ENCODE results near the gene BMP2K. TPM values are rescaled to one million over a fixed set of nuclear protein-coding genes. Genes with fewer than 3 reads are reported as not detected.
A peak's percentile ranks its signal among the peaks of the same experiment; 100 is the strongest.

BMP2K gene
- total RNA-seq, 1 donor from 2014 or later = 33.3 TPM

DNA sequence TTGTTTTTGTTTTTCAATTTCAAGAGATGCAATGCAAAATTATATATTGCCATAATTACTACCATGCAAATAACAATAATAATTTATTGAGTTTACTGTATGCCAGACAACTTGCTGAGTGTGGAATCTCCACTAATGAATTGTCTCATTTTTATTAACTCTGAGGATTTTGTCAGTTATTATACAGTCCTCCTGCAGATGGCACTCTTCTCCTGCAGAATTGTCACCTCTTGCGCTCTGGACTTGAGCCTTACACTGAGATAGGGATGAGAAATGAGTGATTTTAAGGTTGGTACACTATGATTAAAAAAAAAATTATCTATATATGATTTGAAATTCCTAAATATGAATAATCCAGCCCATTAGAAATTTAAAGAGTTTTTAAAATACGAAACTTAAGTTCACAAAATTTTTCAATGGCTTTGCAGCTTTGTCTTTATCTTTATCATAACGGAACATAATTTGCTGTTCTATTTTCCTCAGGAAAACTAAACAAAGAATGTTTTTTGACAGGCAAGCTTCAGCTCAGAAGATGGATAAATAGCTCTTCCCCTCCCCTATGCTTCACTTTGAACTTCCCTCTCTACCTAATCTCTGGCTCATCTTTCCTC, 175.8 kb downstream of the BMP2K start:
- Mint-ChIP-seq H3K36me3 (ENCODE audit: low read depth, unreplicated experiment) (no peaks in the 10 kb centered on the region), H3K27me3 (ENCODE audit: low read depth, unreplicated experiment) (peaks cover 9% of the 10 kb centered on the region), H3K4me3 (ENCODE audit: unreplicated experiment) (no peak overlapping the region), H3K9me3 (ENCODE audit: unreplicated experiment) (no peaks in the 10 kb centered on the region), H3K27ac (ENCODE audit: unreplicated experiment) (no peak overlapping the region), H3K4me1 (ENCODE audit: low read depth, unreplicated experiment) (no peaks in the 10 kb centered on the region)
- Histone ChIP-seq H3K27ac (ENCODE audit: low read depth, low read length) (no peak overlapping the region), H3K36me3 (ENCODE audit: insufficient read depth, low read length) (no peaks in the 10 kb centered on the region), H3K4me3 (ENCODE audit: insufficient read depth, low read depth, low read length) (no peak overlapping the region), H3K27me3 (ENCODE audit: insufficient read depth, low read length) (no peaks in the 10 kb centered on the region), H3K9me3 (ENCODE audit: insufficient read depth, low read depth, low read length) (no peaks in the 10 kb centered on the region), H3K4me2 (ENCODE audit: low read length) (no peak overlapping the region), H3K4me1 (ENCODE audit: insufficient read depth, low read length) (no peaks in the 10 kb centered on the region), H2AFZ (ENCODE audit: low read depth, low read length) (no peak overlapping the region), H4K20me1 (ENCODE audit: insufficient read depth, low read length) (no peaks in the 10 kb centered on the region), H3K9ac (ENCODE audit: low read length) (no peak overlapping the region), H3K79me2 (ENCODE audit: insufficient read depth, low read length) (no peaks in the 10 kb centered on the region)
- no peak for FAIRE-seq
- DNase-seq (ENCODE audit: low read depth) = no peak
- TF ChIP-seq EZH2 (IDR thresholded peaks at IDR 0.05; ENCODE audit: insufficient read depth, low read length) = no peak
- TF ChIP-seq, protein P1, sequence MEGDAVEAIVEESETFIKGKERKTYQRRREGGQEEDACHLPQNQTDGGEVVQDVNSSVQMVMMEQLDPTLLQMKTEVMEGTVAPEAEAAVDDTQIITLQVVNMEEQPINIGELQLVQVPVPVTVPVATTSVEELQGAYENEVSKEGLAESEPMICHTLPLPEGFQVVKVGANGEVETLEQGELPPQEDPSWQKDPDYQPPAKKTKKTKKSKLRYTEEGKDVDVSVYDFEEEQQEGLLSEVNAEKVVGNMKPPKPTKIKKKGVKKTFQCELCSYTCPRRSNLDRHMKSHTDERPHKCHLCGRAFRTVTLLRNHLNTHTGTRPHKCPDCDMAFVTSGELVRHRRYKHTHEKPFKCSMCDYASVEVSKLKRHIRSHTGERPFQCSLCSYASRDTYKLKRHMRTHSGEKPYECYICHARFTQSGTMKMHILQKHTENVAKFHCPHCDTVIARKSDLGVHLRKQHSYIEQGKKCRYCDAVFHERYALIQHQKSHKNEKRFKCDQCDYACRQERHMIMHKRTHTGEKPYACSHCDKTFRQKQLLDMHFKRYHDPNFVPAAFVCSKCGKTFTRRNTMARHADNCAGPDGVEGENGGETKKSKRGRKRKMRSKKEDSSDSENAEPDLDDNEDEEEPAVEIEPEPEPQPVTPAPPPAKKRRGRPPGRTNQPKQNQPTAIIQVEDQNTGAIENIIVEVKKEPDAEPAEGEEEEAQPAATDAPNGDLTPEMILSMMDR (IDR thresholded peaks at IDR 0.05; ENCODE audit: insufficient read depth, low read depth, low read length) = peak; percentile 66

DNA sequence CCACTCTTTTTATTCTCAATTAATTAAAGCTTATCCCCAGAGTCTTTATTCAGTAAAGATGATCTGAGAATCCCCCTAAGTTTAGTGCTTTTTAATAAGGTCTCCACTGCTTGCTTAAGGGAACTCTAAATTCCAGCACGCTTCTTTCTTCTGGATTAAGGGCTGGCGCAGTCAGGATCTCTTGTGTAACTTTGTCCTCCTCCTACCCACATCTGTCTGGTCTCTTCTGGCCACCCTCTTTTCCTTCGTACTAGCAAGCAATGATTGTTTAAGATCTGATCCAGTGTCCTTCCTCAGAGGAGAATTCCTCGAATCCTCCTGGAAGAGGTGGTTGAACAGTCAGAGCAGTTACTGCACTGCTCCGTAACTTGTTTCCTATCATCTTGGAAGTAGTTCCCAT, 177.1 kb downstream of the BMP2K start:
- Histone ChIP-seq H3K9me3 (ENCODE audit: insufficient read depth, low read depth, low read length) (no peaks in the 10 kb centered on the region), H3K4me1 (ENCODE audit: insufficient read depth, low read length) (no peaks in the 10 kb centered on the region), H3K4me3 (ENCODE audit: insufficient read depth, low read depth, low read length) (no peak overlapping the region), H3K4me2 (ENCODE audit: low read length) (no peak overlapping the region), H3K79me2 (ENCODE audit: insufficient read depth, low read length) (no peaks in the 10 kb centered on the region), H3K27ac (ENCODE audit: low read depth, low read length) (no peak overlapping the region), H2AFZ (ENCODE audit: low read depth, low read length) (no peak overlapping the region), H3K27me3 (ENCODE audit: insufficient read depth, low read length) (no peaks in the 10 kb centered on the region), H3K9ac (ENCODE audit: low read length) (no peak overlapping the region), H3K36me3 (ENCODE audit: insufficient read depth, low read length) (no peaks in the 10 kb centered on the region), H4K20me1 (ENCODE audit: insufficient read depth, low read length) (no peaks in the 10 kb centered on the region)
- FAIRE-seq = no peak
- Mint-ChIP-seq H3K4me3 (ENCODE audit: unreplicated experiment) (no peak overlapping the region), H3K4me1 (ENCODE audit: low read depth, unreplicated experiment) (no peaks in the 10 kb centered on the region), H3K27ac (ENCODE audit: unreplicated experiment) (no peak overlapping the region), H3K36me3 (ENCODE audit: low read depth, unreplicated experiment) (no peaks in the 10 kb centered on the region), H3K27me3 (ENCODE audit: low read depth, unreplicated experiment) (peaks cover 9% of the 10 kb centered on the region), H3K9me3 (ENCODE audit: unreplicated experiment) (no peaks in the 10 kb centered on the region)
- no peak for DNase-seq (ENCODE audit: low read depth)
- TF ChIP-seq, protein P1 (IDR thresholded peaks at IDR 0.05; ENCODE audit: insufficient read depth, low read depth, low read length) = no peak
- TF ChIP-seq EZH2 (IDR thresholded peaks at IDR 0.05; ENCODE audit: insufficient read depth, low read length) = no peak
